Neutrophil (primary cell): ENCODE measurements around the gene MXRA7.

Source experiments
- H3K27ac ChIP-seq: fragments of 200-600 bp; sonication (generic); 2 replicates; pipeline ENCODE4 v1.5.1; 2016; ENCODE audit warnings: mild to moderate bottlenecking, moderate library complexity
- H3K27me3 ChIP-seq: fragments of 200-600 bp; sonication (generic); 2 replicates; pipeline ENCODE4 v1.6.0; 2016; ENCODE audit warnings: mild to moderate bottlenecking
- H3K36me3 ChIP-seq: fragments of 200-600 bp; sonication (generic); 2 replicates; pipeline ENCODE4 v1.5.1; 2017
- H3K4me1 ChIP-seq, 2 experiments: fragments of 200-600 bp in 1 of 2; sonication (generic) in 1 of 2; 1 replicate in 1 of 2; 2 replicates in 1 of 2; pipeline versions ENCODE4 v1.5.1 to v1.6.1; 2013 to 2016; ENCODE audit warnings: low read depth in 1 of 2, low read length in 1 of 2, mild to moderate bottlenecking in 1 of 2, moderate library complexity in 1 of 2; ENCODE audit not compliant: control insufficient read depth in 1 of 2, insufficient read depth in 1 of 2
- H3K4me3 ChIP-seq, 2 experiments: fragments of 200-600 bp in 1 of 2; sonication (generic) in 1 of 2; 1 replicate in 1 of 2; 2 replicates in 1 of 2; pipeline ENCODE4 v1.5.1; 2013 to 2016; ENCODE audit warnings: low read depth in 1 of 2, low read length in 1 of 2, mild to moderate bottlenecking in 1 of 2, moderate library complexity in 1 of 2
- H3K9me3 ChIP-seq: fragments of 200-600 bp; sonication (generic); 2 replicates; pipeline ENCODE4 v1.5.1; 2016
- CTCF ChIP-seq: fragments of 200-600 bp; sonication (generic); IDR thresholded peaks from 2 replicates; pipeline ENCODE4 v1.5.1; 2016; ENCODE audit warnings: antibody characterized with exemption

Gene MXRA7

DNA sequence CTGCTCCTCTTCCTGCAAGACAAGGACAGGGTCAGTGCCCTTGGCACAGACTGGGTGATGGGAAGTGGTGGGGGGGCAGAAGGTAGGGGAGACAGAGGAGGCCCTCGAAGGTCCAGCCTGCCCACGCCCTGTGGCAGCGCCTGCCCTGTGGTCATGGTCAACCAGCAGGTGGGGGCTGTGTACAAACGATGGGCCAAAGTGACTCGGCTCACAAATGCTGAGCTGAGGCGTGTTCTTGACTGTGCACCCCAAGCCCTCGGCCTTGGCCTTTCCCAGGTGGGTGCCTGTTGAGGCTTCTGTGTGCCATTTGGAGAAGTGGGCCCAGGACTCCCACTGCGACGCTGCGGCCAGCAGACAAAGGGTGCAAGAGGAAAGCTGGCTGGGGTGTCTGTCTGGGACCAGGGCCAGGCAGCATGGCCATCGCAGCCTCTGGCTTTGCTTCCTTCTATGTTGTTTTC, 22.6 kb downstream of the MXRA7 start:
- Histone ChIP-seq H3K27me3 (no peaks in the 10 kb centered on the region), H3K27ac (no peak overlapping the region), H3K4me3 (no peak overlapping the region), H3K9me3 (no peaks in the 10 kb centered on the region), H3K36me3 (no peaks in the 10 kb centered on the region), H3K4me1 (no peaks in the 10 kb centered on the region)
- no peak for TF ChIP-seq CTCF

DNA sequence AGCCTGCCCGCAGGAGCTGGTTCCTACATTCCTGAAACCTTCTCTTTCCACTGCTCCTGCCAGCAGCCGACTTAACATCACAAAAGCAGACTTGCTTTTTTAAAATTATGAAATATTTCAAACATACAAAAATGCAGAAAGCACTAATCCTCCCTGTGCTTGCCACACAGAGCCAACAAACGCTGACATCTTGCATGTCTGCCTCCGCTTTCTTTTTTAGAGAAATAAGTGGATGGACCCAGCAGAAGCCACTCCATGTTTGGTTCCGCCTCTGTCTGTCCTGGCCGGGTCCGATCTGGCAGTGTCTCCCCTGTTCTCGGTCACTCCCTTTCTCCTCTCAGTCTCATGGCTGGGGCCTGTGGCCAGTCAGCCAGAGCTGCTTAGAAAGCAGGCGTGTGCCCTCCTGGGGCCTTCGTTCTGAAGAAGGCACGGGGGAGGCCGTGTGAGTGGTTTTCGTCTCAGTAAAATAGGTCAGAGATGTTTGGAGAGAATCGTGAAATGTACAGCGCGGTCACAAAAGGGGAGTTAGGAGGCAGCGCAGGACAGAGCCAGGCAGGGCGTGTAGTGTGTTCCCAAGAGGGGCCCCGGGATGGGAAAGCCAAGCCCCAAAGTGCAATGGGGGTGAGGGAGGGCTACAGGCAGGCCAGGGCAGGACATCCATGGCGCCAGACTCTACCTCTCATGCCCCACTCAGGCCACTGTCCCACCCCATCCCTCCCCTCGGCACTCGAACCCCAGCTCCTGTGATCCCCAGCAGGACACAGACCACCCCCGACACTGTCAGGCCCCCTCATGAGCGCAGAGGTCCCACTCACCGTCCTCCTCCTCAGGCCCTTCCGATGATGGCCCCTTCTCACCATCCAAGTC, 23.2 kb downstream of the MXRA7 start:
- Histone ChIP-seq H3K27ac (no peak overlapping the region), H3K4me1 (no peaks in the 10 kb centered on the region), H3K36me3 (no peaks in the 10 kb centered on the region), H3K4me3 (no peak overlapping the region), H3K9me3 (no peaks in the 10 kb centered on the region), H3K27me3 (no peaks in the 10 kb centered on the region)
- TF ChIP-seq CTCF = no peak

DNA sequence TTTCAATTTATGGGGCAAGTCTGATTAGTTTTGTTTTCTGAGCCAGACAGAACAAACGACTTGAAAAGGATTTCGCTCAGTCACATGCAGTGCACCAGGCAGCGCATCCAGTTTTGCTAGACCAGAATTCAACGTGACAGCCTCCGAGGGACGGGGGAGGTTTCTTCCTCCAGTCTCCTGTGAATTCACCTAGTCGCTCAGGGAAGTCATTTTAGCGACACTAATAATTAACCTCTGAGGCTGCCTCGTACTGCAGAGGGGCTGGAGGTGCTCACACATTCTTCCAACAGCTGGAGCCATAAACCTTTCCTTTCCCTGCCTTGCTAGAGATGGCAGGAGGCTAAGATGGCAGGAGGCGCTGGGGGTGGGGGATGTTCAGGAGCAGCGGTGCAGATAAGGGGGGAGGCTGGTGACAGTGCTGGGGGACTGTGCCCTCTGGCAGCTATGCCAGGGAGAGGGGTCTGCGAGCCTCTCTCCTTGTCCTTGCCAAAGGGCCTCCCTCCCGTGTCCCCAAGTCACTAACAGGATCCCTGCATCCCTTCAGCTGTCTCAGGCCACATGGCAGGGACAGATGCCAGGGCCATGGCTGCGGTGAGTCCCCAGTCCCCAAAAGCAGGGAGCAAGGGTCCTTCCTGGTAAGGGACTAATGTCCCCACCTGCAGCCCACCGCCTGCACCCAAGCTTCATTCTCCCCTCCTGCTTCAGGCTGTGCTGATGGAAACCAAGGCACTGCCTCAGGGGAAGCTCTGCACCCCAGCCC, 24.0 kb downstream of the MXRA7 start:
- Histone ChIP-seq H3K4me3 (no peak overlapping the region), H3K27me3 (no peaks in the 10 kb centered on the region), H3K27ac (no peak overlapping the region), H3K9me3 (no peaks in the 10 kb centered on the region), H3K36me3 (no peaks in the 10 kb centered on the region), H3K4me1 (no peaks in the 10 kb centered on the region)
- TF ChIP-seq CTCF = no peak

GRCh38 chr17:76685846-76686245, 24.9 kb downstream of the MXRA7 start:
- no peak for TF ChIP-seq CTCF
- Histone ChIP-seq H3K4me1 (no peaks in the 10 kb centered on the region), H3K4me3 (no peak overlapping the region), H3K36me3 (no peaks in the 10 kb centered on the region), H3K27ac (no peak overlapping the region), H3K27me3 (no peaks in the 10 kb centered on the region), H3K9me3 (no peaks in the 10 kb centered on the region)

GRCh38 chr17:76685366-76685765, 25.4 kb downstream of the MXRA7 start:
- Histone ChIP-seq H3K9me3 (no peaks in the 10 kb centered on the region), H3K27ac (no peak overlapping the region), H3K27me3 (no peaks in the 10 kb centered on the region), H3K4me1 (no peaks in the 10 kb centered on the region), H3K4me3 (no peak overlapping the region), H3K36me3 (no peaks in the 10 kb centered on the region)
- no peak for TF ChIP-seq CTCF
